Measurements from ENCODE around the gene GATD1.

GATD1 gene

GRCh38 chr11:803467-803742 is 26.1 kb upstream of the GATD1 start:
- DNase-seq (ENCODE audit: low spot score), result no peak
- TF ChIP-seq, protein P1, sequence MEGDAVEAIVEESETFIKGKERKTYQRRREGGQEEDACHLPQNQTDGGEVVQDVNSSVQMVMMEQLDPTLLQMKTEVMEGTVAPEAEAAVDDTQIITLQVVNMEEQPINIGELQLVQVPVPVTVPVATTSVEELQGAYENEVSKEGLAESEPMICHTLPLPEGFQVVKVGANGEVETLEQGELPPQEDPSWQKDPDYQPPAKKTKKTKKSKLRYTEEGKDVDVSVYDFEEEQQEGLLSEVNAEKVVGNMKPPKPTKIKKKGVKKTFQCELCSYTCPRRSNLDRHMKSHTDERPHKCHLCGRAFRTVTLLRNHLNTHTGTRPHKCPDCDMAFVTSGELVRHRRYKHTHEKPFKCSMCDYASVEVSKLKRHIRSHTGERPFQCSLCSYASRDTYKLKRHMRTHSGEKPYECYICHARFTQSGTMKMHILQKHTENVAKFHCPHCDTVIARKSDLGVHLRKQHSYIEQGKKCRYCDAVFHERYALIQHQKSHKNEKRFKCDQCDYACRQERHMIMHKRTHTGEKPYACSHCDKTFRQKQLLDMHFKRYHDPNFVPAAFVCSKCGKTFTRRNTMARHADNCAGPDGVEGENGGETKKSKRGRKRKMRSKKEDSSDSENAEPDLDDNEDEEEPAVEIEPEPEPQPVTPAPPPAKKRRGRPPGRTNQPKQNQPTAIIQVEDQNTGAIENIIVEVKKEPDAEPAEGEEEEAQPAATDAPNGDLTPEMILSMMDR (IDR thresholded peaks at IDR 0.05; ENCODE audit: extremely low read depth, missing control alignments), result no peak

GRCh38 chr11:802693-803466 is 25.6 kb upstream of the GATD1 start:
- no peak for DNase-seq (ENCODE audit: low spot score)
- TF ChIP-seq, protein P1 (IDR thresholded peaks at IDR 0.05; ENCODE audit: extremely low read depth, missing control alignments), result no peak

DNA sequence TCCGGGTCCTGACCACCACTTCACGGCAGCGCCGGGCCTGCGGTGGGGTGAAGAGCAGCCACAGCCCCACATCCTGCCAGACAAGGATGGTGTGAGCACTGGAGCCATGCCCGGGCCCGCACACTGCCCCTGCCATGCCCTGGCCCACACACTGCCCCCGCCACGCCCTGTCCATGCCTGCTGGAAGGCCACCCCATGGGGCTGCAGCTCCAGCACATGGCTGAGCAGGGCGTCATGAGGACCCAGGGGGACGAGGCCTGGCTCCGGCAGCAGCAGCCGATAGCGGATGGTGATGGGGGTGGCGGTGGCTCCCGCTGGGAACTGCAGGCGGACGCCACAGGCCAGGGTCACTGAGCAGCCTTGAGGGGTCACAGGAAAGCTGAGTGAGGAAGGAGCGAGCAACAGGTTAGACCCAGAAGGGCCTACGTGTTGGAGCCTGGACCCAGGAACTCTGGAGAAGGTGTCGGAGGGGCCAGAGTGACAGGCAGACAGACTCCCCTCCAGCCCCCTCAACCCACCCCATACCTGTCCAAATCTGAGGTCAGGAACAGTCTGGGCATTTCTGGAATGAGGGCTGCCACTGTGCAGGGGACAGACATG is 24.8 kb upstream of the GATD1 start:
- TF ChIP-seq, protein P1 (IDR thresholded peaks at IDR 0.05; ENCODE audit: extremely low read depth, missing control alignments), result no peak
- DNase-seq (ENCODE audit: low spot score), result no peak

DNA sequence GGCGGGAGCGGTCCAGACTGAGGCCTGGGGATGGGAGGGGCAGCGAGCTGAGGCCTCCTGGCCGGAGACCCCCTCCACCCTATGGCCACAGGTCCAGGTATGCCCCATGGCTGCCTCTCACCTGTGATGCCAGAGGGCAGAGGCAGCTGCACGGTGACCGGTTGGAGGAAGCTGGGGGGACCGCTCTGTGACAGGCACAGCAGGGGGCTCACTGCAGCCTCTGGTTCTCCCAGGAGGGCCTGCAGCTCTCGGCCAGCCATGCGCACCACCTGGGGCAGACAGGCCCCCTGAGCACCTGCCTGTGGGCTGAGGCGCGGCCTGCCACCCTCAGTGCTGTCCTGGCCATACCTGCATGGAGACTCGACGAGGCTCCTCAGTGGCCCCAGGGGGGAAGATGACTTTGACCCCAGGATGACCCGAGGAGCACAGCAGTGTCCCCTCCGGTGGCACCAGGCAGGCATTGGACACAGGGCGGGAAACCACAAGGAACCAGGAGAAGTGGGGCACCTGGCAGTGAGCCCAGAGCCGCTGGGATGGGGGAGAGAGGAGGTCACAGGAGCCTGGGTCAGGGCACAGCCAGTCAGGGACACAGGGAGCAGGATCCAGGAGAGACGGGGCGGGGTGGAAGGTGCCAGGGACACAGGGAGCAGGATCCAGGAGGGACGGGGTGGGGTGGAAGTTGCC is 24.0 kb upstream of the GATD1 start:
- DNase-seq (ENCODE audit: low spot score), result no peak
- TF ChIP-seq, protein P1 (IDR thresholded peaks at IDR 0.05; ENCODE audit: extremely low read depth, missing control alignments), result no peak

- no peak for DNase-seq (ENCODE audit: low spot score)
- TF ChIP-seq, protein P1 (IDR thresholded peaks at IDR 0.05; ENCODE audit: extremely low read depth, missing control alignments), result no peak
These were observed 23.2 kb upstream of the GATD1 start for GRCh38 chr11:800473-800872.

- TF ChIP-seq, protein P1 (IDR thresholded peaks at IDR 0.05; ENCODE audit: extremely low read depth, missing control alignments), result no peak
- DNase-seq (ENCODE audit: low spot score), result no peak
These were observed 22.5 kb upstream of the GATD1 start for GRCh38 chr11:799641-800316.
